C4-2B (cell line): ENCODE measurements around the gene PXYLP1.

ENCODE experiments used
- CTCF ChIP-seq: fragments of 450-650 bp; conservative IDR thresholded peaks from 2 replicates; pipeline ENCODE4 v1.5.1; 2017; ENCODE audit warnings: mild to moderate bottlenecking
- ZFX ChIP-seq: fragments of 450-650 bp; IDR thresholded peaks from 2 replicates; pipeline ENCODE4 v1.6.1; 2017

DNA sequence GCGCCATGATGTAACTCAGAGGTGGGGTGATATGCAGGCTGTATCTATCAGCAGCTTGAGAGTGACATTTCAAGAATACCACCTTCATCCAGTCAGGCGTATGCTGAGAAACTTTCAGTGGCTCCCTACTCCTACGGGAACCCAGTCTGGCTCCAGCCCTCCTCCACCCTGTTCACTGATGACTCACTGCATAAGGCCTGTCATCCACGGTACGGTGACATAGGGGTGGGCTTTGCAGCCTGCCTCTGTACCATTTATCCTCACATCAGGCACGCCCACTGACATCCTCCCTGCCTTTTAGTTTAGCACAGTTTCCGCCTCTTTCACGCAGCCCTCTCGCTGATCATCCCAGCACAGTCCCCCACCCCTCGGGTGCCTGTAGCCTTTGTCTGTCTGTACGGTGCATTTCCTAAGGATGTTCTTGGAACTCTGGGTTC lies 11.7 kb downstream of the PXYLP1 start:
- no peak for TF ChIP-seq CTCF
- no peak for TF ChIP-seq ZFX
